HepG2 (cell line): ENCODE data around the gene GNL3. TPM values are rescaled to one million over a fixed set of nuclear protein-coding genes. Genes with fewer than 3 reads are reported as not detected.

Source experiments
- BCL3 ChIP-seq: sonication (generic); formaldehyde crosslinking; IDR thresholded peaks from 2 replicates; pipeline ENCODE4 v1.5.1; 2020; ENCODE audit warnings: mild to moderate bottlenecking, missing genetic modification reagents, moderate library complexity
- BCL6 ChIP-seq: IDR thresholded peaks from 2 replicates; pipeline ENCODE4 v1.6.1; 2016; ENCODE audit warnings: missing genetic modification reagents, missing compliant biosample characterization
- BORCS8-MEF2B ChIP-seq: sonication (generic); formaldehyde crosslinking; IDR thresholded peaks from 2 replicates; pipeline ENCODE4 v1.8.0; 2022; ENCODE audit warnings: mild to moderate bottlenecking, missing genetic modification reagents
- GPN1 ChIP-seq: sonication (generic); formaldehyde crosslinking; IDR thresholded peaks from 2 replicates; pipeline ENCODE4 v1.5.1; 2020; ENCODE audit warnings: missing genetic modification reagents, borderline replicate concordance
- HNRNPK ChIP-seq: fragments of 200-400 bp; formaldehyde crosslinking; IDR thresholded peaks from 2 replicates; pipeline ENCODE4 v1.6.1; 2018; ENCODE audit warnings: low read length, low read depth, moderate library complexity, mild to moderate bottlenecking; ENCODE audit not compliant: poor library complexity, severe bottlenecking
- HOMEZ ChIP-seq: IDR thresholded peaks from 2 replicates; pipeline ENCODE4 v1.6.1; 2016; ENCODE audit warnings: low read depth
- KDM3A ChIP-seq: IDR thresholded peaks from 2 replicates; pipeline ENCODE4 v1.6.1; 2018; ENCODE audit warnings: low read depth, missing compliant biosample characterization
- KLF16 ChIP-seq, 2 experiments: sonication (generic) in 1 of 2; formaldehyde crosslinking in 1 of 2; IDR thresholded peaks; 2 replicates each; pipeline versions ENCODE4 v1.6.1 to v1.8.0; 2016 to 2023; ENCODE audit warnings: missing genetic modification reagents in 2 of 2, missing compliant biosample characterization in 1 of 2
- NFKBIZ ChIP-seq: IDR thresholded peaks from 2 replicates; pipeline ENCODE4 v1.6.1; 2018; ENCODE audit warnings: missing genetic modification reagents, missing compliant biosample characterization
- PAWR ChIP-seq: sonication (generic); formaldehyde crosslinking; IDR thresholded peaks from 2 replicates; pipeline ENCODE4 v1.4.0; 2020; ENCODE audit warnings: missing genetic modification reagents, mild to moderate bottlenecking, borderline replicate concordance
- RELA ChIP-seq: sonication (generic); formaldehyde crosslinking; IDR thresholded peaks from 2 replicates; pipeline ENCODE4 v1.4.0; 2020; ENCODE audit warnings: missing genetic modification reagents
- ZNF101 ChIP-seq: sonication (generic); formaldehyde crosslinking; IDR thresholded peaks from 2 replicates; pipeline ENCODE4 v1.4.0; 2020; ENCODE audit warnings: mild to moderate bottlenecking, low read depth, missing genetic modification reagents, borderline replicate concordance
- ZNF282 ChIP-seq: fragments of 450-650 bp; IDR thresholded peaks from 2 replicates; pipeline ENCODE4 v1.6.1; 2018; ENCODE audit not compliant: partially characterized antibody
- ZNF329 ChIP-seq: sonication (generic); formaldehyde crosslinking; IDR thresholded peaks from 2 replicates; pipeline ENCODE4 v1.9.0; 2021; ENCODE audit warnings: low read depth, mild to moderate bottlenecking, missing genetic modification reagents
- ZNF350 ChIP-seq: sonication (generic); formaldehyde crosslinking; IDR thresholded peaks from 2 replicates; pipeline ENCODE4 v1.4.0; 2020; ENCODE audit warnings: mild to moderate bottlenecking, low read depth, missing genetic modification reagents, borderline replicate concordance
- ZNF510 ChIP-seq: sonication (generic); formaldehyde crosslinking; IDR thresholded peaks from 2 replicates; pipeline ENCODE4 v1.4.0; 2020; ENCODE audit warnings: low read depth, mild to moderate bottlenecking, missing genetic modification reagents
- ZNF605 ChIP-seq: sonication (generic); formaldehyde crosslinking; IDR thresholded peaks from 2 replicates; pipeline ENCODE4 v1.8.0; 2022; ENCODE audit warnings: mild to moderate bottlenecking, missing genetic modification reagents
- ZNF670 ChIP-seq: sonication (generic); formaldehyde crosslinking; IDR thresholded peaks from 2 replicates; pipeline ENCODE4 v1.8.0; 2022; ENCODE audit warnings: mild to moderate bottlenecking, missing genetic modification reagents, borderline replicate concordance
- ZNF749 ChIP-seq: sonication (generic); formaldehyde crosslinking; IDR thresholded peaks from 2 replicates; pipeline ENCODE4 v1.8.0; 2022; ENCODE audit warnings: mild to moderate bottlenecking, missing genetic modification reagents, moderate library complexity, borderline replicate concordance
- ZNF766 ChIP-seq: sonication (generic); formaldehyde crosslinking; IDR thresholded peaks from 2 replicates; pipeline ENCODE4 v1.5.0; 2020; ENCODE audit warnings: missing genetic modification reagents, borderline replicate concordance
- polyA plus RNA-seq, 8 experiments: library from polyadenylated mRNA; depleted of rRNA in 3 of 8; stranded (reverse) in 7 of 8; unstranded in 1 of 8; fragments of >200 nt; fragmentation: Illumina TruSeq in 4 of 8; extraction: Trizol in 4 of 8; gene quantifications; 2 replicates each; pipeline versions ENCODE4 v1.2.1 to v1.2.3, GENCODE V29; 2011 to 2016; ENCODE audit warnings: low read depth in 4 of 8, missing spikeins in 1 of 8, mixed read lengths in 1 of 8; ENCODE audit not compliant: insufficient read depth in 1 of 8
- total RNA-seq, 5 experiments: library from RNA; depleted of rRNA; stranded (reverse); fragments of >200 nt; fragmentation: Illumina TruSeq; extraction: Trizol; gene quantifications; 2 replicates each; pipeline ENCODE4 v1.2.3, GENCODE V29; 2016; ENCODE audit warnings: low read depth in 1 of 5
- TF ChIP-seq, protein P1 (sequence below): sonication (generic); formaldehyde crosslinking; IDR thresholded peaks from 2 replicates; pipeline ENCODE4 v1.9.0; 2021; ENCODE audit warnings: missing genetic modification reagents, borderline replicate concordance
- TF ChIP-seq, protein P2 (sequence below): sonication (generic); formaldehyde crosslinking; IDR thresholded peaks from 2 replicates; pipeline ENCODE4 v1.4.0; 2020; ENCODE audit warnings: missing genetic modification reagents

Gene GNL3
- total and polyA plus RNA-seq, 2 of the 13 experiments (the other 11 are each of a cell fraction or from before 2014, with no cell fraction given) = 129 to 257 TPM

GRCh38 chr3:52705688-52706686 is 20.2 kb downstream of the GNL3 start, which contains the start of the genes GLT8D1 and SPCS1 (continued):
- TF ChIP-seq ZNF766 (no peak; the same call in 1 of the 2 replicates), ZNF510 (CRISPR knock-in tag) (0 out of 2 replicates have a peak, but pooled peaks have one; percentile 54), NFKBIZ (CRISPR knock-in tag) (0 out of 2 replicates have a peak, but pooled peaks have one; percentile 19), BCL6 (CRISPR knock-in tag) (0 out of 2 replicates have a peak, but pooled peaks have one; percentile 10), PAWR (CRISPR knock-in tag) (no peak; the same call in 1 of the 2 replicates), ZNF670 (CRISPR knock-in tag) (peak; percentile 88; the same call in 1 of the 2 replicates), ZNF329 (CRISPR knock-in tag) (0 out of 2 replicates have a peak, but pooled peaks have one; percentile 53), BORCS8-MEF2B (CRISPR knock-in tag) (peak; percentile 42), ZNF282 (no peak), BCL3 (CRISPR knock-in tag) (no peak), ZNF749 (0 out of 2 replicates have a peak, but pooled peaks have one; percentile 52), HNRNPK (peak; percentile 46), ZNF101 (CRISPR knock-in tag) (no peak), ZNF350 (CRISPR knock-in tag) (peak; percentile 68), RELA (no peak), HOMEZ (CRISPR knock-in tag) (no peak), KLF16 (CRISPR knock-in tag; IDR thresholded peaks at IDR 0.05) (peak in 1 of 2 experiments; percentile 72; a peak in 1 of 4 replicates), KDM3A (CRISPR knock-in tag) (peak; percentile 73; the same call in 1 of the 2 replicates), GPN1 (CRISPR knock-in tag) (no peak; the same call in 1 of the 2 replicates), ZNF605 (CRISPR knock-in tag) (peak; percentile 85)
- TF ChIP-seq, protein P1, sequence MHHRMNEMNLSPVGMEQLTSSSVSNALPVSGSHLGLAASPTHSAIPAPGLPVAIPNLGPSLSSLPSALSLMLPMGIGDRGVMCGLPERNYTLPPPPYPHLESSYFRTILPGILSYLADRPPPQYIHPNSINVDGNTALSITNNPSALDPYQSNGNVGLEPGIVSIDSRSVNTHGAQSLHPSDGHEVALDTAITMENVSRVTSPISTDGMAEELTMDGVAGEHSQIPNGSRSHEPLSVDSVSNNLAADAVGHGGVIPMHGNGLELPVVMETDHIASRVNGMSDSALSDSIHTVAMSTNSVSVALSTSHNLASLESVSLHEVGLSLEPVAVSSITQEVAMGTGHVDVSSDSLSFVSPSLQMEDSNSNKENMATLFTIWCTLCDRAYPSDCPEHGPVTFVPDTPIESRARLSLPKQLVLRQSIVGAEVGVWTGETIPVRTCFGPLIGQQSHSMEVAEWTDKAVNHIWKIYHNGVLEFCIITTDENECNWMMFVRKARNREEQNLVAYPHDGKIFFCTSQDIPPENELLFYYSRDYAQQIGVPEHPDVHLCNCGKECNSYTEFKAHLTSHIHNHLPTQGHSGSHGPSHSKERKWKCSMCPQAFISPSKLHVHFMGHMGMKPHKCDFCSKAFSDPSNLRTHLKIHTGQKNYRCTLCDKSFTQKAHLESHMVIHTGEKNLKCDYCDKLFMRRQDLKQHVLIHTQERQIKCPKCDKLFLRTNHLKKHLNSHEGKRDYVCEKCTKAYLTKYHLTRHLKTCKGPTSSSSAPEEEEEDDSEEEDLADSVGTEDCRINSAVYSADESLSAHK = no peak
- TF ChIP-seq, protein P2, sequence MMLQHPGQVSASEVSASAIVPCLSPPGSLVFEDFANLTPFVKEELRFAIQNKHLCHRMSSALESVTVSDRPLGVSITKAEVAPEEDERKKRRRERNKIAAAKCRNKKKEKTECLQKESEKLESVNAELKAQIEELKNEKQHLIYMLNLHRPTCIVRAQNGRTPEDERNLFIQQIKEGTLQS (CRISPR knock-in tag) = no peak
